ENCODE measurements around the gene MPP4. TPM values are rescaled to one million over a fixed set of nuclear protein-coding genes. Genes with fewer than 3 reads are reported as not detected.

The MPP4 gene
- total and polyA plus RNA-seq, 12 donors, result 0.28 to 1.2 (median 0.58) TPM; not detected in 1

DNA sequence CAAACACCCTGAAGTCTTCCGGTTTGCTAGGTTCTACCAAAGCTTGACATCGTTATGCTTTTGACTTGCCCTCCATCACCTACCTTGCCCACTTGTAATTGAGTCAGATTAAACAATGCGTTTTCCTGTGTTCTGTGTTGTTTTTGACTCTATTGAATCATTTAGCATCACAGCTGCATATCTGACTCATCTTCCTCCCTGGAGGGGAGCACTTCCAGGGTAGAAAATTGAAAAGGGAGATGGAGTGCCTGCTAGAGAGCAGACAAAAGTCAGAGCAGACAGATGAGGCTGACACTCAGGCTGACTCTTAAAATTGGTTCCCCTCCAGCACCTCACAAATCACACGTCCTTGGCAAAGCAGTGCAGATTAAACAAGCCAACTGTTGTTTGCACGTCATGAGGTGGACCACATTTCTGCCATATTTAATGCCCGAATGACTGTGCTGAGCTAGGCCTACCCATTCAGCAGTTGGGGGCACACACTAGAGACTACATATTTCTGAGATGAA lies 2.2 kb downstream of the MPP4 start:
- Histone ChIP-seq H3K27ac (peak overlapping the region in 2 of 5 donors; percentile 17 to 21), H3K9me3 (replicated peaks in 1 of 3) (no peaks in the 10 kb centered on the region), H3K4me1 (replicated peaks in 1 of 2) (peaks cover 5 to 37% of the 10 kb centered on the region in 2 donors), H3K36me3 (replicated peaks in 1 of 2) (peaks cover 0 to 8% of the 10 kb centered on the region in 2 donors), H3K27me3 (no peaks in the 10 kb centered on the region), H3K4me3 (no peak overlapping the region)
- TF ChIP-seq POLR2A (IDR thresholded peaks at IDR 0.05), result no peak
- TF ChIP-seq, protein P1, sequence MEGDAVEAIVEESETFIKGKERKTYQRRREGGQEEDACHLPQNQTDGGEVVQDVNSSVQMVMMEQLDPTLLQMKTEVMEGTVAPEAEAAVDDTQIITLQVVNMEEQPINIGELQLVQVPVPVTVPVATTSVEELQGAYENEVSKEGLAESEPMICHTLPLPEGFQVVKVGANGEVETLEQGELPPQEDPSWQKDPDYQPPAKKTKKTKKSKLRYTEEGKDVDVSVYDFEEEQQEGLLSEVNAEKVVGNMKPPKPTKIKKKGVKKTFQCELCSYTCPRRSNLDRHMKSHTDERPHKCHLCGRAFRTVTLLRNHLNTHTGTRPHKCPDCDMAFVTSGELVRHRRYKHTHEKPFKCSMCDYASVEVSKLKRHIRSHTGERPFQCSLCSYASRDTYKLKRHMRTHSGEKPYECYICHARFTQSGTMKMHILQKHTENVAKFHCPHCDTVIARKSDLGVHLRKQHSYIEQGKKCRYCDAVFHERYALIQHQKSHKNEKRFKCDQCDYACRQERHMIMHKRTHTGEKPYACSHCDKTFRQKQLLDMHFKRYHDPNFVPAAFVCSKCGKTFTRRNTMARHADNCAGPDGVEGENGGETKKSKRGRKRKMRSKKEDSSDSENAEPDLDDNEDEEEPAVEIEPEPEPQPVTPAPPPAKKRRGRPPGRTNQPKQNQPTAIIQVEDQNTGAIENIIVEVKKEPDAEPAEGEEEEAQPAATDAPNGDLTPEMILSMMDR (IDR thresholded peaks at IDR 0.05), result no peak
- peak; percentile 41 to 75 (median 55) for DNase-seq
- intact Hi-C loops (cut with DNase I), result no loop called here
- WGBS, 4 donors, result 42 to 50% (median 46%) methylated on average over 6 of the region's 6 CpGs

DNA sequence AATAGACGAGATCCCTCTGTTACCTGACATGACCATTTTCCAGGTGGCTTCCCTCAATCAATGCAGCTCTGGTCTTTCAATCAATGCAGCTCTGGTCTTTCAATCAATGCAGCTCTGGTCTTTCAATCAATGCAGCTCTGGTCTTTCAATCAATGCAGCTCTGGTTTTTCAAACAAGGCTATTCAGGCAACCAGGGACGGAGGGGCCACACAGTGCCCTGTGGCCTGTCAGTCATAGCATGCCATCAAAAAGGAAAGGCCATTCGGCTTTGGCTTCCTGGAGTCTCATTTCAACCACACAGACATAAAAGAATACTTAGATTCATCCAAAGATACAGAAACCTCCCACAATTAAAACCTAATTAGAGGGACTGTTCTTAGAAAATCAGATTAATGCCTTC lies 13.3 kb downstream of the MPP4 start:
- no peak overlapping the region for H3K4me3 ChIP-seq
- no peak for DNase-seq

DNA sequence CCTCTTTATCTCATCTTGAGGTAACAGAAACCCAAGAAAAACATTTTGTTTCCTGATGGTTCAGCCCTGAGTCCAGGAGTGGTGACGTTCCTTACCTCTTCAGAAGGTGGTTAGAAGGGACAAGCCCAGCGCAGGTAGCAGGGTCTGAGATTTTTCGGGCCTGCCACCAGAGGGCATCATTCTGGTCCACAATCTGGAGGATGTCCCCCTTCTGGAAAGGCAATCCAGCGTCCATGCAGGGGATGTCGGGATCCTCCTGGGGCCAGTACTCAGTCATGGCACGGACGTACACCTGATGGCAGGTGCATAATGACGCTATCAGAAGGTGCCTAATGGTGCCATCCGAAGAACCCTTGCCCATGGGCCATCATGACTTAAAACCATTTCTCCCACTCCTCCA lies 17.7 kb downstream of the MPP4 start:
- no peak overlapping the region for H3K27ac ChIP-seq
- H3K9me3 ChIP-seq (replicated peaks in 1 of 3), result no peaks in the 10 kb centered on the region
- 57 to 66% (median 62%) methylated on average over 9 of the region's 9 CpGs for WGBS, 4 donors
- no peaks in the 10 kb centered on the region for H3K27me3 ChIP-seq
- H3K4me1 ChIP-seq (replicated peaks in 1 of 2), result no peaks in the 10 kb centered on the region
- DNase-seq, result peak in 1 of 7 donors; percentile 25
- TF ChIP-seq POLR2A (IDR thresholded peaks at IDR 0.05), result no peak
- TF ChIP-seq, protein P1 (IDR thresholded peaks at IDR 0.05), result peak in 1 of 6 experiments; percentile 16
- no peak overlapping the region for H3K4me3 ChIP-seq
- intact Hi-C loops (cut with DNase I), result no loop called here
- H3K36me3 ChIP-seq (replicated peaks in 1 of 2), result no peaks in the 10 kb centered on the region

More for the DNA sequence above, 13.3 kb downstream of the MPP4 start:
- Histone ChIP-seq H3K9me3 (replicated peaks in 1 of 3) (no peaks in the 10 kb centered on the region), H3K36me3 (replicated peaks in 1 of 2) (no peaks in the 10 kb centered on the region), H3K4me1 (replicated peaks in 1 of 2) (no peaks in the 10 kb centered on the region), H3K27me3 (no peaks in the 10 kb centered on the region), H3K27ac (no peak overlapping the region)
- 83 to 92% (median 87%) methylated on average over 3 of the region's 3 CpGs for WGBS, 4 donors
- TF ChIP-seq, protein P1 (IDR thresholded peaks at IDR 0.05), result no peak
- no peak for TF ChIP-seq POLR2A (IDR thresholded peaks at IDR 0.05)
- intact Hi-C loops (cut with DNase I), result no loop called here

DNA sequence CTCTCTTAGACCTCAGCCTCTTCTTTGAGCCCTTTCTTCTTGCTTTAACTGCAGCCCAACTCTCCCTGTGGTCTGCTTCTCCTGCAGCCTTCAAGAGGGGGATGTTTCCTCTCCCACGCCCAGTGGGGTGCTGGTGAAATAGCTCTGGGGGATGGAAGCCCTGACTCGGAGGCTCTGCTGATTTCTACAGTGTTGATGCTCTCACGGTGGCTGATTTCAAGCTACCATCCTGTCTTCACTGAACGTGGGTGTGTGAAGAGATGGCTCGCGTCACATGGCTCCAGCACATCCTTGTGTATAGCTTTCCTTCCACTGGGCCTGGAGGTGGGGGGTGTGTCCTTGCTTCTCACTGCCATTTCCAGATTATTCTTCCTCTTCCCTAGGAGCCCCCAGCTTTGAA lies 20.0 kb downstream of the MPP4 start:
- Histone ChIP-seq H3K27me3 (no peaks in the 10 kb centered on the region), H3K4me1 (replicated peaks in 1 of 2) (no peaks in the 10 kb centered on the region), H3K9me3 (replicated peaks in 1 of 3) (no peaks in the 10 kb centered on the region), H3K27ac (no peak overlapping the region), H3K4me3 (no peak overlapping the region), H3K36me3 (replicated peaks in 1 of 2) (no peaks in the 10 kb centered on the region)
- TF ChIP-seq, protein P1 (IDR thresholded peaks at IDR 0.05), result no peak
- TF ChIP-seq POLR2A (IDR thresholded peaks at IDR 0.05), result no peak
- 75 to 88% (median 82%) methylated on average over 6 of the region's 6 CpGs for WGBS, 4 donors
- DNase-seq, result no peak
- intact Hi-C loops (cut with DNase I), result no loop called here
